ENCODE measurements around the gene ZSCAN29. TPM values are rescaled to one million over a fixed set of nuclear protein-coding genes. Genes with fewer than 3 reads are reported as not detected.
A peak's percentile ranks its signal among the peaks of the same experiment; 100 is the strongest.

ZSCAN29 gene
- total and polyA plus RNA-seq, 2 of the 13 experiments (the other 11 are each of a cell fraction or from before 2014, with no cell fraction given): 8.3 to 27.4 TPM

DNA sequence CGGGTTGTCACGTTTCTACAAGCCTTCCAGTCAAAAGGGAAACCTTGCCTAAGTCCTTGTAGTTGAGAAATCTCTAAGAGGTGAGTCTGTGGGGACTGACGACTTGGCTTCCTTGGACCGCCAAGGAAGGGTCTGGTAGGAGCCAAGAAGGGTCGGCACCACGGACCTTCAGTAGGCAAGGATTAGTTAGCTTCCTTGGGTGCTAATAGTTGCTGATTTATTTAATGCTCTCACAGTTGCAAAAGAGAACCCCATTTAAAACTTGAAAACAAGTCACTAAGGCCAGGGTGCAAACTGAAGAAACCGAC lies 40.1 kb downstream of the ZSCAN29 start (continued):
- TF ChIP-seq SAFB2 (CRISPR knock-in tag; IDR thresholded peaks at IDR 0.05; ENCODE audit: borderline replicate concordance, low read depth): no peak
- 0 out of 2 replicates have a peak, but pooled peaks have one; percentile 25 for TF ChIP-seq ZBTB3 (CRISPR knock-in tag; IDR thresholded peaks at IDR 0.05; ENCODE audit: borderline replicate concordance, low read depth)
- no peak for TF ChIP-seq NAIF1 (CRISPR knock-in tag; IDR thresholded peaks at IDR 0.05; ENCODE audit: borderline replicate concordance)
- no peak for TF ChIP-seq TRIM22 (IDR thresholded peaks at IDR 0.05)
- no peak for TF ChIP-seq ZFP82 (CRISPR knock-in tag; IDR thresholded peaks at IDR 0.05; ENCODE audit: borderline replicate concordance)
- TF ChIP-seq ZNF839 (CRISPR knock-in tag; IDR thresholded peaks at IDR 0.05; ENCODE audit: borderline replicate concordance): no peak
- 0 out of 2 replicates have a peak, but pooled peaks have one; percentile 5 for TF ChIP-seq GLI4 (CRISPR knock-in tag; IDR thresholded peaks at IDR 0.05; ENCODE audit: borderline replicate concordance)
- TF ChIP-seq ZBTB7B (CRISPR knock-in tag; IDR thresholded peaks at IDR 0.05): no peak
- TF ChIP-seq, protein P1, sequence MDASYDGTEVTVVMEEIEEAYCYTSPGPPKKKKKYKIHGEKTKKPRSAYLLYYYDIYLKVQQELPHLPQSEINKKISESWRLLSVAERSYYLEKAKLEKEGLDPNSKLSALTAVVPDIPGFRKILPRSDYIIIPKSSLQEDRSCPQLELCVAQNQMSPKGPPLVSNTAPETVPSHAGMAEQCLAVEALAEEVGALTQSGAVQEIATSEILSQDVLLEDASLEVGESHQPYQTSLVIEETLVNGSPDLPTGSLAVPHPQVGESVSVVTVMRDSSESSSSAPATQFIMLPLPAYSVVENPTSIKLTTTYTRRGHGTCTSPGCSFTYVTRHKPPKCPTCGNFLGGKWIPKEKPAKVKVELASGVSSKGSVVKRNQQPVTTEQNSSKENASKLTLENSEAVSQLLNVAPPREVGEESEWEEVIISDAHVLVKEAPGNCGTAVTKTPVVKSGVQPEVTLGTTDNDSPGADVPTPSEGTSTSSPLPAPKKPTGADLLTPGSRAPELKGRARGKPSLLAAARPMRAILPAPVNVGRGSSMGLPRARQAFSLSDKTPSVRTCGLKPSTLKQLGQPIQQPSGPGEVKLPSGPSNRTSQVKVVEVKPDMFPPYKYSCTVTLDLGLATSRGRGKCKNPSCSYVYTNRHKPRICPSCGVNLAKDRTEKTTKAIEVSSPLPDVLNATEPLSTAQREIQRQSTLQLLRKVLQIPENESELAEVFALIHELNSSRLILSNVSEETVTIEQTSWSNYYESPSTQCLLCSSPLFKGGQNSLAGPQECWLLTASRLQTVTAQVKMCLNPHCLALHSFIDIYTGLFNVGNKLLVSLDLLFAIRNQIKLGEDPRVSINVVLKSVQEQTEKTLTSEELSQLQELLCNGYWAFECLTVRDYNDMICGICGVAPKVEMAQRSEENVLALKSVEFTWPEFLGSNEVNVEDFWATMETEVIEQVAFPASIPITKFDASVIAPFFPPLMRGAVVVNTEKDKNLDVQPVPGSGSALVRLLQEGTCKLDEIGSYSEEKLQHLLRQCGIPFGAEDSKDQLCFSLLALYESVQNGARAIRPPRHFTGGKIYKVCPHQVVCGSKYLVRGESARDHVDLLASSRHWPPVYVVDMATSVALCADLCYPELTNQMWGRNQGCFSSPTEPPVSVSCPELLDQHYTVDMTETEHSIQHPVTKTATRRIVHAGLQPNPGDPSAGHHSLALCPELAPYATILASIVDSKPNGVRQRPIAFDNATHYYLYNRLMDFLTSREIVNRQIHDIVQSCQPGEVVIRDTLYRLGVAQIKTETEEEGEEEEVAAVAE (CRISPR knock-in tag; IDR thresholded peaks at IDR 0.05; ENCODE audit: borderline replicate concordance): no peak
- no peak for TF ChIP-seq MZF1 (CRISPR knock-in tag; IDR thresholded peaks at IDR 0.05; ENCODE audit: borderline replicate concordance)
- TF ChIP-seq, protein P2, sequence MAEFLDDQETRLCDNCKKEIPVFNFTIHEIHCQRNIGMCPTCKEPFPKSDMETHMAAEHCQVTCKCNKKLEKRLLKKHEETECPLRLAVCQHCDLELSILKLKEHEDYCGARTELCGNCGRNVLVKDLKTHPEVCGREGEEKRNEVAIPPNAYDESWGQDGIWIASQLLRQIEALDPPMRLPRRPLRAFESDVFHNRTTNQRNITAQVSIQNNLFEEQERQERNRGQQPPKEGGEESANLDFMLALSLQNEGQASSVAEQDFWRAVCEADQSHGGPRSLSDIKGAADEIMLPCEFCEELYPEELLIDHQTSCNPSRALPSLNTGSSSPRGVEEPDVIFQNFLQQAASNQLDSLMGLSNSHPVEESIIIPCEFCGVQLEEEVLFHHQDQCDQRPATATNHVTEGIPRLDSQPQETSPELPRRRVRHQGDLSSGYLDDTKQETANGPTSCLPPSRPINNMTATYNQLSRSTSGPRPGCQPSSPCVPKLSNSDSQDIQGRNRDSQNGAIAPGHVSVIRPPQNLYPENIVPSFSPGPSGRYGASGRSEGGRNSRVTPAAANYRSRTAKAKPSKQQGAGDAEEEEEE (CRISPR knock-in tag; IDR thresholded peaks at IDR 0.05; ENCODE audit: borderline replicate concordance): no peak
- TF ChIP-seq, protein P3, sequence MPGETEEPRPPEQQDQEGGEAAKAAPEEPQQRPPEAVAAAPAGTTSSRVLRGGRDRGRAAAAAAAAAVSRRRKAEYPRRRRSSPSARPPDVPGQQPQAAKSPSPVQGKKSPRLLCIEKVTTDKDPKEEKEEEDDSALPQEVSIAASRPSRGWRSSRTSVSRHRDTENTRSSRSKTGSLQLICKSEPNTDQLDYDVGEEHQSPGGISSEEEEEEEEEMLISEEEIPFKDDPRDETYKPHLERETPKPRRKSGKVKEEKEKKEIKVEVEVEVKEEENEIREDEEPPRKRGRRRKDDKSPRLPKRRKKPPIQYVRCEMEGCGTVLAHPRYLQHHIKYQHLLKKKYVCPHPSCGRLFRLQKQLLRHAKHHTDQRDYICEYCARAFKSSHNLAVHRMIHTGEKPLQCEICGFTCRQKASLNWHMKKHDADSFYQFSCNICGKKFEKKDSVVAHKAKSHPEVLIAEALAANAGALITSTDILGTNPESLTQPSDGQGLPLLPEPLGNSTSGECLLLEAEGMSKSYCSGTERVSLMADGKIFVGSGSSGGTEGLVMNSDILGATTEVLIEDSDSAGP (CRISPR knock-in tag; IDR thresholded peaks at IDR 0.05; ENCODE audit: borderline replicate concordance): no peak
- TF ChIP-seq POLR2AphosphoS5 (IDR thresholded peaks at IDR 0.05; ENCODE audit: low read depth, low read length): no peak
- no peak for TF ChIP-seq ZNF44 (CRISPR knock-in tag; IDR thresholded peaks at IDR 0.05)
- TF ChIP-seq GZF1 (CRISPR knock-in tag; IDR thresholded peaks at IDR 0.05): no peak
- no peak for TF ChIP-seq STAG1 (CRISPR knock-in tag; IDR thresholded peaks at IDR 0.05)
- TF ChIP-seq, protein P4, sequence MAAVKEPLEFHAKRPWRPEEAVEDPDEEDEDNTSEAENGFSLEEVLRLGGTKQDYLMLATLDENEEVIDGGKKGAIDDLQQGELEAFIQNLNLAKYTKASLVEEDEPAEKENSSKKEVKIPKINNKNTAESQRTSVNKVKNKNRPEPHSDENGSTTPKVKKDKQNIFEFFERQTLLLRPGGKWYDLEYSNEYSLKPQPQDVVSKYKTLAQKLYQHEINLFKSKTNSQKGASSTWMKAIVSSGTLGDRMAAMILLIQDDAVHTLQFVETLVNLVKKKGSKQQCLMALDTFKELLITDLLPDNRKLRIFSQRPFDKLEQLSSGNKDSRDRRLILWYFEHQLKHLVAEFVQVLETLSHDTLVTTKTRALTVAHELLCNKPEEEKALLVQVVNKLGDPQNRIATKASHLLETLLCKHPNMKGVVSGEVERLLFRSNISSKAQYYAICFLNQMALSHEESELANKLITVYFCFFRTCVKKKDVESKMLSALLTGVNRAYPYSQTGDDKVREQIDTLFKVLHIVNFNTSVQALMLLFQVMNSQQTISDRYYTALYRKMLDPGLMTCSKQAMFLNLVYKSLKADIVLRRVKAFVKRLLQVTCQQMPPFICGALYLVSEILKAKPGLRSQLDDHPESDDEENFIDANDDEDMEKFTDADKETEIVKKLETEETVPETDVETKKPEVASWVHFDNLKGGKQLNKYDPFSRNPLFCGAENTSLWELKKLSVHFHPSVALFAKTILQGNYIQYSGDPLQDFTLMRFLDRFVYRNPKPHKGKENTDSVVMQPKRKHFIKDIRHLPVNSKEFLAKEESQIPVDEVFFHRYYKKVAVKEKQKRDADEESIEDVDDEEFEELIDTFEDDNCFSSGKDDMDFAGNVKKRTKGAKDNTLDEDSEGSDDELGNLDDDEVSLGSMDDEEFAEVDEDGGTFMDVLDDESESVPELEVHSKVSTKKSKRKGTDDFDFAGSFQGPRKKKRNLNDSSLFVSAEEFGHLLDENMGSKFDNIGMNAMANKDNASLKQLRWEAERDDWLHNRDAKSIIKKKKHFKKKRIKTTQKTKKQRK (IDR thresholded peaks at IDR 0.05; ENCODE audit: low read length): no peak
- no peak for TF ChIP-seq ZFYVE20 (CRISPR knock-in tag; IDR thresholded peaks at IDR 0.05; ENCODE audit: borderline replicate concordance, low read depth)

All from HepG2 (cell line).